IPS DF 6.9 (cell line): ENCODE results near the gene ZYG11B.
"Not testable (repeated sequence)": the region's sequence is repeated elsewhere in the genome, so short reads cannot be mapped to it uniquely, and the experiment has no call there.

Experiments
- DNase-seq: peaks from one replicate; pipeline ENCODE4 v3.0.0-alpha.2; 2013; ENCODE audit warnings: low read depth, low spot score
- H3K27ac ChIP-seq: one replicate; pipeline ENCODE4 v1.5.1; 2013; ENCODE audit warnings: low read length, control low read depth
- H3K27me3 ChIP-seq: 2 replicates; pipeline ENCODE4 v1.6.1; 2013; ENCODE audit warnings: mild to moderate bottlenecking, low read length; ENCODE audit not compliant: control insufficient read depth, insufficient read depth
- H3K36me3 ChIP-seq: 2 replicates; pipeline ENCODE4 v1.6.1; 2013; ENCODE audit warnings: low read length; ENCODE audit not compliant: control insufficient read depth, insufficient read depth
- H3K4me1 ChIP-seq: 2 replicates; pipeline ENCODE4 v1.6.1; 2013; ENCODE audit warnings: low read length; ENCODE audit not compliant: control insufficient read depth, insufficient read depth
- H3K4me3 ChIP-seq: 2 replicates; pipeline ENCODE4 v1.5.1; 2013; ENCODE audit warnings: mild to moderate bottlenecking, low read length
- H3K9me3 ChIP-seq: 2 replicates; pipeline ENCODE4 v1.6.1; 2013; ENCODE audit warnings: low read length, inconsistent platforms; ENCODE audit not compliant: control insufficient read depth, insufficient read depth
- WGBS: extraction: QIAGEN DNeasy Blood & Tissue Kit; methylation state at CpG from one replicate; pipeline ENCODE4 v1.1.7; 2013; ENCODE audit warnings: mixed read lengths, missing lambda C conversion rate; ENCODE audit not compliant: insufficient read length, insufficient coverage; 5-methylcytosine and 5-hydroxymethylcytosine counted together

The ZYG11B gene

DNA sequence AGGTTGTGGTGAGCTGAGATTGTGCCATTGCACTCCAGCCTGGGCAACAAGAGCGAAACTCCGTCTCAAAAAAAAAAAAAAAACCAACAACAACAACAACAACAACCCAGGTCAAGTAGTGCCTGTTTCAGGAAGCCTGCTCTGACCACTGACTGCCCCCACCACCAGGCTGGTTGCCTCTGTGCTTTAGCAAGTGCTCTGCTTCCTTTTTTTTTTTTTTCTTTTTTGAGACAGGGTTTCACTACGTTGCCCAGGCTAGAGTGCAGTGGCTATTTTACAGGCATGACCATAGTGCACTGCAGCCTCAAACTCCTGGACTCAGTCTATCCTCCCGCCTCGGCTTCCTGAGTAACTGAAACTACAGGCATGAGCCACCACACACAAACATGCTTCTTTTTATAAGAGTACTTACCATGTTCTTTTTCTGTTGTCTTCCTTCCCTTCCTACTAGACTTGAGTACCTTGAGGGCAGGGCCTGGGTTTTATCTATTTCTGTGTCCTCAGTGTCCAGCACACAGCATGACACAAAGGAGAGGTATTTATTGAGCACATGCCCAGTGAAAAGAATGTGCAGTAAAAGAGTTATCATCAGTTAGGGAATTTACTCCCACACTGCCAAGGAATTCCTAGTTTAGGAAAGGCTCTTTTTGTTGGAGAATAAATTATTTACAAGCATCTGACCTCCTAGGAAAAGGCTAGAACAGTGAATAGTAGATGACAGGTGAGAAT, 18.2 kb upstream of the ZYG11B start:
- H3K36me3 ChIP-seq: no peaks in the 10 kb centered on the region
- H3K4me3 ChIP-seq: no peak overlapping the region
- no CpG with 5 or more reads among the region's 5 CpGs for WGBS
- no peaks in the 10 kb centered on the region for H3K4me1 ChIP-seq
- H3K9me3 ChIP-seq: no peaks in the 10 kb centered on the region
- DNase-seq: no peak
- H3K27me3 ChIP-seq: no peaks in the 10 kb centered on the region
- H3K27ac ChIP-seq: no peak overlapping the region

DNA sequence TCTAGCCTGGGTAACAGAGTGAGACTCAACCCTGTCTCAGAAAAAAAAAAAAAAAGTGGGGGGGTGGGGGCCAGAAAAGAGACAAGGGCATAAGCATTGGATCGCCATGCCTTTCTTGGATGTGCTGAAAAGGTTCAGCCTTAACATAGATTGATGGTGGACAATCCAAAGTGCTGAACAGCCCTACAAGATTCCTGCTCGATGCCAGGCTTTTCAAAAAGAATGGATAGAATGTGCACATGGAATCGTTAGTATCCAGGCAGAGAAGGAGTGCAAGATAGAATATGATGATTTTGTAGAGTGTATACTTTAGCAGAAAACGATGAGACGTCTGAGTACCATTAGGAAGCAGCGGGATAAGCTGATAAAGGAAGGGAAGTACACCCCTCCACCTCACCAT, 17.2 kb upstream of the ZYG11B start:
- no CpG with 5 or more reads among the region's 6 CpGs for WGBS
- H3K4me3 ChIP-seq: no peak overlapping the region
- H3K36me3 ChIP-seq: no peaks in the 10 kb centered on the region
- no peak overlapping the region for H3K27ac ChIP-seq
- DNase-seq: no peak
- no peaks in the 10 kb centered on the region for H3K9me3 ChIP-seq
- no peaks in the 10 kb centered on the region for H3K4me1 ChIP-seq
- no peaks in the 10 kb centered on the region for H3K27me3 ChIP-seq

DNA sequence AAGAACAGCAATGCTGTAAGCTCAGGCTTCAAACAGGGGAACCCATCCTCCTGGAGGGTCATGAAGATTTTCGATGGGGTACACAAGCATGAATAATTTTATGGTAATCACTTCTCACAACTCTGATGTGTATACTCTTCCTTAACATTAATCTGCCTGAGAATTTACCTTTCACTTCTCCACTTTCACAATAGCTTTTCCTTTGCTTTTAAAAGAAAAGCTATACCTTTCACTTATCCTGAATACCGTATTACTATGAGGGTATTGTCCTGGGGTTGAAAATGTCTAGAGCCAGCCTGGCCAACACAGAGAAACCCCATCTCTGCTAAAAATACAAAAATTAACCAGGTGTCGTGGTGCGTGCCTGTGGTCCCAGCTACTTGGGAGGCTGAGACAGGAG, 12.7 kb upstream of the ZYG11B start:
- WGBS: no CpG with 5 or more reads among the region's 4 CpGs
- H3K4me1 ChIP-seq: no peaks in the 10 kb centered on the region
- no peak for DNase-seq
- no peaks in the 10 kb centered on the region for H3K9me3 ChIP-seq
- no peak overlapping the region for H3K27ac ChIP-seq
- H3K36me3 ChIP-seq: no peaks in the 10 kb centered on the region
- H3K27me3 ChIP-seq: no peaks in the 10 kb centered on the region
- no peak overlapping the region for H3K4me3 ChIP-seq

DNA sequence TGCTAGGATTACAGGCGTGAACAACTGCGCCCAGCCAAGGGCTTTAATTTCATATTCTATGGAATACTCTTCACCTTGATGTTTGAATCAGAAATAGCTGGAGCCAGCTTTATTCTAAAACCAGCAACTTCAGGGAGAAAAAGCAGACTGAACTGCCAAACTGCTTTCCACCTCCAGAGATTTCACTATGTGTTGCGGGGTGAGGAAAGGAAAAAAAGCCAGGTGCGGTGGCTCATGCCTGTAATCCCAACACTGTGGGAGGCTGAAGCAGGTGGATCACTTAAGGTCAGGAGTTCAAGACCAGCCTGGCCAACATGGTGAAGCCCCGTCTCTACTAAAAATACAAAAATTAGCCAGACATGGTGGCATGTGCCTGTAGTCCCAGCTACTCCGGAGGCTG, 11.0 kb upstream of the ZYG11B start:
- not testable (repeated sequence) for H3K4me1 ChIP-seq, DNase-seq, H3K27me3 ChIP-seq, H3K9me3 ChIP-seq, H3K36me3 ChIP-seq, H3K4me3 ChIP-seq, H3K27ac ChIP-seq
- WGBS: no CpG with 5 or more reads among the region's 6 CpGs

DNA sequence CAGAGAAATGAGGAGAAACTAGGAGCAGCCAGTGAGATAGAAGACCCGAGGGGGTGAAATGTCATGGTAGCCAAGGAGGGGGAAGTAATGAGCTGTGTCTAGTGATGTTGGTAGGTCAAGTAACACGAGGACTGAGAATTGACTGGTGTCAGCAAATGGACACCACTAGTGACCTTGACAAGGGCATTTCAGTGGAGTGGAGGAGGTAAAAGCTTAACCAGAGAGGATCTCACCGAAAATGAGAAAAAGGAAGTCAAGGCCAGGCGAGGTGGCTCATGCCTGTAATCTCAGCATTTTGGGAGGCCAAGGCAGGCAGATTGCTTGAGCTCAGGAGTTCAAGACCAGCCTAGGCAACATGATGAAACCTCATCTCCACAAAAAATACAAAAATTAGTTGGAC, 3.0 kb upstream of the ZYG11B start:
- H3K27ac ChIP-seq: no peak overlapping the region
- H3K36me3 ChIP-seq: no peaks in the 10 kb centered on the region
- H3K4me3 ChIP-seq: no peak overlapping the region
- H3K4me1 ChIP-seq: no peaks in the 10 kb centered on the region
- H3K9me3 ChIP-seq: no peaks in the 10 kb centered on the region
- no peak for DNase-seq
- H3K27me3 ChIP-seq: no peaks in the 10 kb centered on the region
- no CpG with 5 or more reads among the region's 4 CpGs for WGBS

DNA sequence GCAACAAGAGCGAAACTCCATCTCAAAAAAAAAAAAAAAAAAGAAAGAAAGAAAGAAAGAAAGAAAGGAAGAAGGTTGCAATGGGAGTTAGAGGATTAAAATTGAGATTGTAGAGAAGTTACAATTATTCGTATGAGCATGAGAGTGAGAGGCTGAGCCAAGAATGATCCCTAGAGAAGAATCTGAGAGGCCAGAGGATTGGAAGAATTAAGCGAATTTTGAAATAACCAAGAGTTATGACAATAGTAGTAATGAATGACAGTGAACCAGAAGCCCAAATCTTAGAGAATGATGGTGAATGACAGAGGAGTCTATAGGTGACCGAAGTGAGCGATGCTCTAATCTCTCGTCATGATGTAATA, 369 bp upstream of the ZYG11B start:
- 100% methylated on average over 1 of the region's 6 CpGs for WGBS
- Histone ChIP-seq H3K4me1 (no peaks in the 10 kb centered on the region), H3K9me3 (no peaks in the 10 kb centered on the region), H3K27me3 (no peaks in the 10 kb centered on the region), H3K4me3 (no peak overlapping the region; the same call in 1 of the 2 replicates), H3K27ac (no peak overlapping the region), H3K36me3 (no peaks in the 10 kb centered on the region)
- no peak for DNase-seq

DNA sequence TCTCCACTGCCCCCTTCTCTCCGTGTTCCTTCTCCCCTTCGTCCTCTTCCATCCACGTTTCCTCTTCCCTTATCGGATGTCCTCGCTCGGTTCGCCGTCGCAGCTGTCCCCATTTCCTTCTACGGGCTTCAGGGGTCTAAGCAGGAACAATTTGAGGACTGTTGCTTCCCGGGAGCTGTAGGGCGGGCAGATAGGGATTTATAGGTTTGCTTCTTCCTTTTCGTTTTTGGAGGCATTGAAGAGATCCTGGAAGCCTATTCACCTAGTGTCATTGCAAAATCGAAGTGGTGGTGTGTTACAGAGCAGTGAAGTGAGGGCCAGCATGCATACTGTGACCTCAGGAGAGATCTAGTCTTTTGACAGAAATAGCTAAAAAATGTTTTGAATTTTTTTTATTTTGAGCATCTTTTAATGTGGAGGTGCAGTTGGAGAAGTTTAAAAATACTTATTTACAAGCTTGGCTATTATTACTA, 897 bp downstream of the ZYG11B start:
- no peak for DNase-seq
- Histone ChIP-seq H3K27ac (no peak overlapping the region), H3K36me3 (no peaks in the 10 kb centered on the region), H3K4me1 (no peaks in the 10 kb centered on the region), H3K27me3 (no peaks in the 10 kb centered on the region), H3K9me3 (no peaks in the 10 kb centered on the region), H3K4me3 (peak overlapping the region; percentile 99; the same call in 1 of the 2 replicates)
- no CpG with 5 or more reads among the region's 14 CpGs for WGBS

DNA sequence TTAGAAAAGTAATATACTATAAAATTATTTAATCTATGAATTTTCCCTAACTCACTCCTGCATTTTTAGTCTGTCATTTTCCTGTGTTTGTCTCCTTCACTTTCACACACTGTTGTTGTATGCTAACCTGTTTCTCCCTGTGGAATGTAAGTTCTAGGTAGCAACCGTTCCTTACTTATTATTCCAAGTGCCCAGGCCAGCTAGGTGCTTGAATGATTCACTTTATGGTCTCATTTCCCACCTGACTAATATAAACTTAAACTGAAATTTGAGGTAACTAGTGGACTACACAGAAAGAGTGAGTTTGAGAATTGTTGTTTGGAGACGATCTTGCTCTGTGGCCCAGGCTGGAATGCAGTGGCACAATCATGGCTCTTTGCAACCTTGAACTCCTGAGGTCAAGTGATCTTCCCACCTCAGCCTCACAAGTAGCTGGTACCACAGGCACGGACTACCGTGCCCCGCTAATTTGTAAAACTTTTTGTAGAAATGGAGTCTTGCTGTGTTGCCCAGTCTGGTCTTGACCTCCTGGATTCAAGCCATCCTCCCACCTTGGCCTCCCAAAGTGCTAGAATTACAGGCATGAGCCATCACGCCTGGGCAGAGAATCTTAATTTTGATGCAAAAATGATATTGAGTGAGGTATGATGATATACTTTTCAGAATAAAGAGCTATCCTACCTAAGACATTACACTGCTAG, 1.9 kb downstream of the ZYG11B start:
- no peak overlapping the region for H3K27ac ChIP-seq
- H3K4me1 ChIP-seq: no peaks in the 10 kb centered on the region
- no peak for DNase-seq
- H3K36me3 ChIP-seq: no peaks in the 10 kb centered on the region
- H3K9me3 ChIP-seq: no peaks in the 10 kb centered on the region
- no peak overlapping the region for H3K4me3 ChIP-seq
- H3K27me3 ChIP-seq: no peaks in the 10 kb centered on the region
- no CpG with 5 or more reads among the region's 6 CpGs for WGBS

DNA sequence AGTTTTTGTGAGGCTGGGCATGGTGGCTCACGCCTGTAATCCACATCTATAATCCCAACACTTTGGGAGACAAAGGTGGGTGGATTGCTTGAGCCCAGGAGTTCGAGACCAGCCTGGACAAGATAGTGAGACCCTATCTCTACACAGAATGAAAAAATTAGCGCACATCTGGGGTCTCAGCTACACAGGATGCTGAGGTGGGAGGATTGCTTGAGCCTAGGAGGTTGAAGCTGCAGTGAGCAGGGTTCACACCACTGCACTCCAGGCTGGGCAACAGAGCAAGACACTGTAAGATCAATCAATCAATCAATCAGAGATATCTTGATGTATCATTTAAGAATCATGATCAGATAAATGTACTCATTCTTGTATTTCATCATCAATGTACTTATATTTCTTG, 7.1 kb downstream of the ZYG11B start:
- H3K27ac ChIP-seq: no peak overlapping the region
- WGBS: no CpG with 5 or more reads among the region's 3 CpGs
- H3K27me3 ChIP-seq: no peaks in the 10 kb centered on the region
- H3K36me3 ChIP-seq: no peaks in the 10 kb centered on the region
- H3K4me1 ChIP-seq: no peaks in the 10 kb centered on the region
- H3K9me3 ChIP-seq: no peaks in the 10 kb centered on the region
- no peak for DNase-seq
- no peak overlapping the region for H3K4me3 ChIP-seq

DNA sequence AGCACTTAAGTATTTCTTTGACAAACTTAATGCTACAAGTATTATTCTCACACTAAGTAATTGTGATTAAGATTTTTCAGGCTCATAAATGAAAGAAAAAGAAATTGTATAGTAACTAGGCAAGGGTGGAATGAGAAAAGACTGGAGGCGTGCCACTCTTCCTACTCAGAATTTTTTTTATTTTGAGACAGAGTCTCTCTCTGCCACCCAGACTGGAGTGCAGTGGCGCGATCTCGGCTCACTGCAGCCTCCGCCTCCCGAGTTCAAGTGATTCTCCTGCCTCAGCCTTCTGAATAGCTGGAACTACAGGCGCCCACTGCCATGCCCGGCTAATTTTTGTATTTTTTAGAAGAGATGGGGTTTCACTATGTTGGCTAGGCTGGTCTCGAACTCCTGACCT, 9.1 kb downstream of the ZYG11B start:
- no CpG with 5 or more reads among the region's 9 CpGs for WGBS
- H3K4me3 ChIP-seq, H3K27me3 ChIP-seq, H3K36me3 ChIP-seq, H3K27ac ChIP-seq, H3K4me1 ChIP-seq, DNase-seq, H3K9me3 ChIP-seq: not testable (repeated sequence)

DNA sequence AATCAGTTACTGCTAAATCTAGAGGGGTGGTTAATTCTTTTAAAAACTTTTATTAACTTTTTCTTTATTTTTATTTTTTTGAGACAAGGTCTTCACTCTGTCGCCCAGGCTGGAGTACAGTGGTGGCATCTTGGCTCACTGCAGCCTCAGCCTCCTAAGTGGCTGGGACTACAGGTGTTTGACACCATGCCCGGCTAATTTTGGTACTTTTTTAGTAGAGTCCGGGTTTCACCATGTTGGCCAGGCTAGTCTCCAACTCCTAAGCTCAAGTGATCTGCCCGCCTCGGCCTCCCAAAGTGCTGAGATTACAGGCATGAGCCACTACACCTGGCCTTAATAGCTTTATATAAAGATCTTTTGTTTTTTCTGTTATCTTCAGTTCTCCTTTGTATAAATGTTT, 11.9 kb downstream of the ZYG11B start:
- H3K36me3 ChIP-seq: no peaks in the 10 kb centered on the region
- no peaks in the 10 kb centered on the region for H3K27me3 ChIP-seq
- no peak for DNase-seq
- H3K4me1 ChIP-seq: no peaks in the 10 kb centered on the region
- no peaks in the 10 kb centered on the region for H3K9me3 ChIP-seq
- no CpG with 5 or more reads among the region's 5 CpGs for WGBS
- no peak overlapping the region for H3K4me3 ChIP-seq
- H3K27ac ChIP-seq: no peak overlapping the region
